CD4-positive, alpha-beta T cell treated with Interleukin-6 for 4 hours (primary cell): ENCODE measurements around the gene PEAK1.
A peak's percentile ranks its signal among the peaks of the same experiment; 100 is the strongest.
"Not testable (repeated sequence)": the region's sequence is repeated elsewhere in the genome, so short reads cannot be mapped to it uniquely, and the experiment has no call there.

Experiments used
- DNase-seq: peaks from one replicate; pipeline ENCODE4 v3.0.0-alpha.2; 2020; ENCODE audit warnings: mixed read lengths

The PEAK1 gene

DNA sequence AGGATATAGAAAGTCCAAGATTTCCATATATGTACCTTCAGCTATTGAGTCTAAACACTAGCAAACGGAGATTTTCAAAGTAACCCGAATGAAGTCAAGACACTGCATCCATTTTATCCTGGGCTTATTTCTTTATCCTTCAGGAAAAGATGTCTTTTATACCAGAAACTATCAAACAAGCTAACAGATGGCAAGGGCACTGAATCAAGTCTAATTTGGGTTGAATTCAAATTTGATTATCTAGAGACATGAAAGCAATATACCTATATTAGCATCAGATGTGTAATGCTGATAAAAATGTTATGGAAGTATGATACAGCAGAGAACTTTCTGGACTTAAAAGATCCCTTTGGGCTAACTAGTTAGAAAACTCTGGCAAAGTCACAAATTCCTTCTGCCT lies 210.7 kb downstream of the PEAK1 start:
- DNase-seq, result no peak

DNA sequence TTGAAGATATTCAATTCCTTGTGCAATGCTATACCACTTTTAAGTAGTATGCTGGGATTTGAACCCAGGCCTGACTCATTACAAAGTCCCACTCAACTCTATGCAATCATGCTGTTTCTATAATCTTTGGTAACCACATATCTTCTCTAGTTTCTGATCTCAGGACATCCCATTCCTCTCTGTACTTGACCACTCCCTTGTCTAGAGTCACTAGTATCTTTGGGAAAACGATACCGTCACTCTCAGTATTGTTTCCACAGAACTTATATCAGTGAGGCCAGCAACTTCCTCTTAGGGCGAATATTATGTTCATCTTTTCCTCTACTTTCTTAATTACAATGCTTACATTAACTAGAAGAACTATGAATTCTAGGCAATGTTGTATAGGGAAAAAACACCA lies 211.7 kb downstream of the PEAK1 start:
- no peak for DNase-seq

DNA sequence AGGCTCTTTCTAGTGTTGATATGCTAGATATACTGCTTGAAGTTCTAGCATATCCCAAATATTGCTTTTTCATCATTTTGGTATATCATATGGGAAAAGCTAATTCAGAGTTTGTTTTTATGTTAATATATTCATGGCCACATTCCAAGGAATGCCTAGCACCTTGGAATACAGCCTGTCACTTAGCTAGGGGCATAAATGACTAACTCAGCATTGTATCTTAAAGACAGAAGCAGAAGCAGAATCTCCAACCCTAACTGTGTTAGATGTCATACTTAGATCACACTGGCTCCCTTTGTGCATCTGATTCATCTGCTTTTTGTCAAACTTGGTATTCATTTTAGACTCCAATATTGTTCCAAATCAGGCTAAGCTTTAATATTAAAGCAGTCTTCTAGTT lies 218.2 kb downstream of the PEAK1 start:
- no peak for DNase-seq

DNA sequence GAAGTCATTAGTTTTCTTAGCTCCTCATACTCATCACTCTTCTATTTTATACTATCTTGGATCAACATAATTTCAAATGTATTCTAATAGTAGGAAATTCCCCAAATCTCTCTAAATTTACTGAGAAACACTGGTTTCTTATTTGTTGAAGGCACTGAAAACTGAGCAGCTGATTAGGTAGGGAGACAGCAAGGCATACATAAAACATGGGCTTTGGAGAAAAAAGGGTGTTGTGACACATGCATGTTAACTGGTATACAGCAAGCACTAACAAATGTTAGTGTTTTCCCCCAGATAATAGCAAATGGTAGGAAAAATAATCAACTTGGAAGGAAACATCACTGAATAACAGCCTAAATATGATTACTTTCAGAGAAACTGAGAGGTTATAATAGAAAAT lies 223.5 kb downstream of the PEAK1 start:
- DNase-seq, result no peak

DNA sequence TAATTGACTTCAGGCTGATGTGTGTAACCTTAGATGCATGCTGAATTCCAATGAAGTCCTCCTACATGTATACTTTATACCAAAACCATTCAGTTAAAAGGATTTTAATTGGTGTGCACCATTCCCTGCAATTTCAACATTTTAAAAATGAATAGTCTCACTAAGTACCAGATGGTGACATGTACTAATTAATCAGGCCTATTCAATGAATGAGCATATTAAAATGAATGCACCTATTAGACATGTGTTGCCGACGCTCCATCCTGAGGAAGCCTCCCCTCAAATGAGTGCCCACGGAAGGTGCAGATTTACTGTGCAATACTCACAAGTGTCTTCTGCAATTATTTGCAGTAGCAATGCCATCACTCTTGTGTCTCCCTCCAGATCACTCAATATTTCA lies 224.3 kb downstream of the PEAK1 start:
- no peak for DNase-seq

DNA sequence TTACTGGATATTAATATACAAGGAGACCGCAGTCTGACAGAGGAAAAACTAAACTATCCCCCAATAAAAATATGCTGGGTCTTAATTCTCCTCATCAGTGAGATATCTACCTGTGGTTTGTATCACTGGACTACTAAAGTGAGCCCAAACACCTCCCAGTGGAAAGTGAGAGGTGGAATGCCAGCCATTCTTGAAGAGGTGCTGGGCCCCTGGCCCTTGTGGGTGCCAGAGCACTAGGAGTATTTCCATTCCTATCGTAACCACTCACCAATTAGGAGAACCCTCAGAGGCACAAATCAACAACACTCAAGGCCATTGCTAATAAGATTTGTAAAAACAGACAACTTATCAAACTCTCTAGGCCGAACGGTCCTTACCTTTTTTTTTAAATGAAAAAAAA lies 227.5 kb downstream of the PEAK1 start:
- no peak for DNase-seq

DNA sequence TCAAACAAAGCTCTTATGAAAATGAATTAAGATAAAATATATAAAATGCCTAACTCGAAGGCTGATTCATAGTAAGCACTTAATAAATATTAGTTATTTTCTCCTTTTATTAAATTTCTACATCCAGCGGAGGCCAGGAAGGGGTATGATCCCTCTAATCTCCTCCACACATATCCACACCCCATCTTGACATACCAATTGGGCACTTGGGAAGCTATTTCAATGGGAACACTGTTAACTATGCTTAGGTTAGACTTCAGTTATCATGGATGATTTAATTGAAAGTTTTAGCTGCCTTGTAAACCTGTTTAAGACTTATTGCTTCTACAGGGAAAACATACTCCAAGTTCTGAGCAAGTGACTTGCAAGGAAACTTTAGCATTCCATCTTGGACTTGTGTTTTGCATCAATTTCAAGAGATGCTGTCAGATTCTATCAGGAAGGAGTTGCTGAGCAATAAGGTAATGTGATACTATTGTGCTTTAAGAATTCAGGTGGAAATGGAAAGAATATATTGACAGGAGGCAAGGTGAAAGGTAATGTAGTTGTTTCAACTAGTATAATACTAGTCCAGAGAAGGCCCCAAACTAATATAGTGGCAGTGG lies 228.6 kb downstream of the PEAK1 start:
- DNase-seq, result no peak

DNA sequence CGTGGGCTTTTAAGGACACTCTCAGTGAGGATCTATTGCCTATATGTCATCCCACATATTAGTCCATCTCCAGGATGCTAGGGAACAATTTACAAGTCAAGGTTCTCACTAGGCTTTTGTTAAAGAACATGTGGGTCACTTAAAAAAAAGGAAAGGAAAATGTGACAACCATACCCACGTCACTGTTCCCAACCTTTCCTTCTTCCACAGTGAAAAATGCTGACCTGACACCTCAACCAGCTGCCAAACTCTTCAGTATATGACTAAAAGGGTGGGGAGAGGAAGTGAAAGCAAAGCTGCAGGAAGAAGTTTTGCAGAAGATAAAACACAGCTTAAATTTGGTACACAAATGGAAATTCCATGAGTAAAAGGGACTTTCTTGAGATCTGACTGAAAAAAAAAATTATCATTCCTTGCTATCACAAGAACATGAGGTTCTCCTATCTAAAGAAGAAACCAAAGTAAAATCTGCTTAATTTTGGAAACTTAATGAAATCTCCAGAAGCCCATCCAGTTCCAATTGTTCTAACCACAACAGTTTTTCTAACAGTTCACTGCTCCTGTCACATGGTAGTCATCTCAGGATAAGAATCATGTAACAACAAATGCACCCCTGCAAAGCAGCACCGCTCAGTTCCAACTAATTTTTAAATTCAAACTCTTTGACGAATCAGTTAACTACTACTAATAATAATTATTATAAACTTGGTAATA lies 232.0 kb downstream of the PEAK1 start:
- DNase-seq, result no peak

DNA sequence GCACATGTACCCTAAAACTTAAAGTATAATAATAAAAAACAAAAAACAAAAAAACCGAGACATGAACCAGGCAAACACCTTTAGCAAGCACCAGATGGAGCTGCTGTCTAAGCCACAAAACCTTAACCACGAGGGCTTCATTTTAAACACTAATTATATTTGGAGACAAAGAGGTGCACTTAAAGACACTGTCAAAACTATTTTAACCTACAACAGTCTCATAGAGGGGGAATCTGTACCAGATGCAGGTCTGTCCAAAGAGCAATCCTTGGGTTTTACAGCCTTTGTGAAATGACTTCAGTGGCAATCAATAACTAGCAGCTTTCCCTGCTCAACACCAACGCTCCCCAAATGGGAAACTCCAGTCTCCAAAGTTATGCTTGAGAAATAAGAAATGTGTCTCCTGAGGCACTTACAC lies 233.3 kb downstream of the PEAK1 start:
- no peak for DNase-seq

DNA sequence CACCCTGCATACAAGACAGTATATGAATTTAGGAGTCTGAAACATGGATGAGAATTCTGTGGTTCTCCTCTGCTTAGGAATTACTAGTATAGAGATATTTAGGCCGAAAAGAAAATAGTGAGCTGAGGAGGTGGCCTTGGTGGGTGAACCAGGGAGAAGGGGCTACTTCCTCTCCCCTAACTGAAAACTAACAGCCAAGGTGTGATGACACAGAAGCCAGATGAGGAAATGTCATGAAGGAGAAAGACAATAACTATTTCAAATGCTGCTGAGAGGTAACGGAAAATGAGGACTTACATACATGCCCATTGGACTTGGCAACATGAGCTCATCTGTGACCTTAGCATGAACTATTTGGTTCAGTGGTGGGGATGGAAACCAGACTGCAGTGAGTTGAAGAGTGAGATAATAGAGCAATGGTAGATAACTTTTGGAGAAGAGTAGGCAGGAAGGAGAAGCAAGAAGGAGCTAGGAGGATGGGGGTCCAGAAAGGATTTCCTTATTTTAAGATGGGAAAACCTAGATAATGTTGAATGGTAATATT lies 234.6 kb downstream of the PEAK1 start:
- no peak for DNase-seq

DNA sequence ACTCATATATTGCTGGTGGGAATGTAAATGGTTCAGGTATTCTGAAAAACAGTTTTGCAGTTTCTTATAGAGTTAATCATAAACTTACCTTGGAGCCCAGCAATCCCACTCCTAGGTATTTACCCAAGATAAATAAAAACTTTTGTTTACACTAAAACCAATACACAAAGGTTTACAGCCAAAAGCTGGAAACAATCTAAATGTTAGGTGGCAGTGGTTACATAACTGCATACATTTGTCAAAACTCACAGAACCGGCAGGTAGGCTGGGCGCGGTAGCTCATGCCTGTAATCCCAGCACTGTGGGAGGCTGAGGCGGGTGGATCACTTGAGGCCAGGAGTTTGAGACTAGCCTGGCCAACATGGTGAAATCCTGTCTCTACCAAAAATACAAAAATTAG lies 235.6 kb downstream of the PEAK1 start:
- DNase-seq, result not testable (repeated sequence)

DNA sequence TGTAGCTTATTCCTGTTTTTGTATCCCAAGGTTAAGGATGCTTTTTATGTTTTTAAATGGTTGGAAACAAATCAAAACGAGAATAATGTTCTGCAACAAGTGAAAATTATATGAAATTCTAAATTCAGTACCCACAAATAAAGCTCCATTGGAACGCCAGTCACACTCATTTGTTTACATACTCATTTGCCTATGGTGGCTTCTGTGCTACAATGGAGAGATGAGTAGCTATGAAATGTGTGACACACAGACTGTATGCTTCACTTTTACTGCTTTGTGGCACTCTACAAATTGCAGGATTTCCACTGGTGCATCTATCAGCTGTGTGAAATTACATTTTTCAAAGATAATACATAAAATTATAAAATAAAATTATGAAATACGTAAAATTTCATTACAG lies 236.8 kb downstream of the PEAK1 start:
- no peak for DNase-seq

DNA sequence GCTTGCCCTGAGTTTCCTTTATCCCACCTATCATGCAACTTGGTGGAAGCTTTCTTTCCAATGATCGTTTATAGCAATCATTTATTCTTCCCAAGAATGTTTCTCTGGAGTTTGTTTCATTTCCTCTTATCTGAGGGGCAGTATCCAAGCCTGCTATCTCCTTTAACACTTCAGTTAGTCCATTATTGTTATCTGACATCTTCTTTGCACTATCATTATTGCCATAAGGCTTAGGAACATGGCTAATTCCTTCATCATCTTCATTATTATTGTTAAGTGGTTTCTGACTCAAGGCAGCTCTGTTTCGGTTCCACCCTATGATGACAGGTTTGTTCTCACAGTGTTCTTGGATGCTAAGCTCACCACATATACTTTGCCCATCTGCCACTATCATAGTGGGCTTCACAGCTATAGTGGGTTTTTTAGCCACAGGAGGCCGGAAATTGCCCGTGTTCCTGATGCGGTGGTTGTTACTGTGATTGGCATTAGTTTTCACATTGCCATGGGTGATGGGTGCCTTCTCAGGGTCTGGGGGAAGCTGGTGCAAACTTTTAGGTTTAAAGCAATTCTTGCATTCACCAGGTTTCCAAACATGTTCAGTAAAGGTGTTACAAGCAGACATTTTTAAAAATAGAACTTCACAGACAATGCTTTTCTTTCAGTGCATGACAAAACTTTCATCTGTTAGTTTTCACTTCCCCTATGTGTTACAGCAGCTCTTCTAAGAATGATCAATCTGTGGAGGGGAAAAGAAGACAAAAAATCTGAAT lies 238.4 kb downstream of the PEAK1 start:
- no peak for DNase-seq

DNA sequence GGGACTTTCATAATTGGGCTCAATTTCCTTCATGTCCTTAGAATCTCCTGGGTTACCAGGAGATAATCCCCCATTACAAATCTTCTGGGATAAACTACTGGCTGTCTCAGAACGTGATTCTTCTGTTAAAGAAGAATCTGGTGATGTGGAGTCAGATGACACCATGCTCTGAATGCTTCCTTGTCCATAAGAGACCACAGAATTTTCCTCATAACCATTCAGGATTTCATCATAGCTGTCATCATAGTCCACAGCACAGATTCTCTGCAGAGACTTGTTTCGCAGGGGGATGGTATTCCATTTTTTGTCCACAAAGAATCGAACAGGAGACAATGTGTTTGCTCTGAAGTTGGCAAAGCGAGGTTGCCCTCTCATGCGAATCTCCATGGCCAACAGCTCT lies 239.1 kb downstream of the PEAK1 start:
- no peak for DNase-seq

DNA sequence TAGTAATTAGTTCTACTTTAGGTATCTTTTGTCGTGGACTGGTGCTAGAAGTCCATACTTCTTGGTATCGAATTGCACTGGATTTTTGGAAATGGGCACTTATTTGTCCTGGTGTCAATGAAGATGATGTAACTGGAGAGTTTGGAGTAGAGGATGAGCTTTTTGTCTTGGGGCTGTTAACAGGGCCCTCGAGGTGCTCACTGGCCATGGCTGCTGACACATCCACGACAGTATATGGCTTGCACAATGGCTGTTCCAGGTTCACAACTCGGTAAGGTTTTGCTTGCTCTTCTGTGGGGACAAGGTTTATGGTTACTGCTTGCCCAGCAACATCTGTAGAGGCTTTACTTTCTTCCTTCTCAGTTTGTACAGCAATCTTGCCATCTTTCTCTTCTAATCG lies 239.6 kb downstream of the PEAK1 start:
- no peak for DNase-seq

DNA sequence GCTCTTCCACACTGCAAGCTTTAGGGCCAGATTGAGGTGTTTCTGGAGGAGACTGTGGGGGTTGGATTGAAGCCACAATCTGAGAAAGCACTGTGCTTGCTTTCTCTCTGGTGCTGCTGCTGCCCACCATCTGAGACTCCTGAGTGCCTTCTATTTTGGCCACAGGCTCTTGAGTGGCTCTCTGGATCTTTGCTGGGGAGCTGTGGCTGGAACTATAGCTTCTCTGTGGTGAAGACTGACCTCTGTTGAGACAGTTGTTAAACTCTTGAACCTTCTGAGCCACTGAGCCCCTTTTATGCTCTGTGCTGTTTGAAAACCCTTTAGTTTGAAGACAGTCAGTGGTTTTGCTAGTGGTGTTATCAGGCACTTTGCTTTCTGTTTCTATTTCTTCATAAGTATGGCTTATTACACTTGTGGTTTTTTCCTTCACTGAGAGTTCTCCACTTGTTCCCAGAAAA lies 240.3 kb downstream of the PEAK1 start:
- peak; percentile 4 for DNase-seq

DNA sequence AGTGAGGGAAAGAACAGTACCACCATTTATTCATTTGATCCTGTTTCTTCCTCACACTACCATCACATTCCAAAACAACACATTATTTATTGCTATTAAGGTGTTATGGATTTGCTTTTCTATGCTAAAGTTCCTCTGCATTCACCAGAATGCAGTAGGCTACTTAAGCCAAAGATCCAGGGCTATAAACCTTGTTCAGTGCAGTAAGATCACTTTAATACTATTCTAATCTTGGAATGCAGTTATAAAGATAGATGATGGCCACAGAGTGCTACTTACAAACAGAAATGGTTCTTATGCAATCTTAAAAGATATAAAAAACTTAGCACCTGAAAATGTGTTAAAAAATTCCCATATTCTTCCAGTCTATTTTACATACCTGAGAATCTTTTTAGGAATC lies 241.5 kb downstream of the PEAK1 start:
- no peak for DNase-seq

DNA sequence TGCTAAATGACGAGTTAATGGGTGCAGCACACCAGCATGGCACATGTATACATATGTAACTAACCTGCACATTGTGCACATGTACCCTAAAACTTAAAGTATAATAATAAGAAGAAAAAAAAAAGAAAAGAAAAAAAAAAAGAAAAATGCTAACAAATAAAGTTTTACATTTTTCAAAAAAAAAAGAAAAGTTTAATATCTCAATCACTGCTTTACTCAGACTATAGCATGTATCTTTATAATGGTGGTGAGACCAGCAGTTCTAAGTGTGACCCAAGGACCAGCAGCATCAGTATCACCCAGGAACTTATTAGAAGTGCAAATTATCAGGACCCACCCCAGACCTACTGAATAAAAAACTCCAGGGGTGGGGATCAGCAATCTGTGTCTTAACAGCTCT lies 243.8 kb downstream of the PEAK1 start:
- not testable (repeated sequence) for DNase-seq

DNA sequence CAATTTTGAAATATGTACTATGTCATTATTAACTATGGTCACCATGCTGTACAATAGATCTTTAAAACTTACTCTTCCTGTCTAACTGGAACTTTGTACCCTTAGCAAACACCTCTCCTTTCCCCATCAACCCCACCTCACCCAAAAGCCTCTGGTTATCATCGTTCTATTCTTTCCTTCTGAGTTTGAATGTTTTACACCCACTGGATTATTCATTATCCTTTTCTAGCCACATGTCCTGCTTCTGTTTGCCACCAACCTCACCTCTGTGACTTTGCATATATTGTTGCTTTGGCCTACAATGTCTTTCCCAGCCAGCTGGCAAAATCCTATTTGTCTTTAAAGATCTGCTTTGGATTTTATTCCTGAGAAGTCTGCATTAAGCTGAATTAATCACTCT lies 246.4 kb downstream of the PEAK1 start:
- no peak for DNase-seq

DNA sequence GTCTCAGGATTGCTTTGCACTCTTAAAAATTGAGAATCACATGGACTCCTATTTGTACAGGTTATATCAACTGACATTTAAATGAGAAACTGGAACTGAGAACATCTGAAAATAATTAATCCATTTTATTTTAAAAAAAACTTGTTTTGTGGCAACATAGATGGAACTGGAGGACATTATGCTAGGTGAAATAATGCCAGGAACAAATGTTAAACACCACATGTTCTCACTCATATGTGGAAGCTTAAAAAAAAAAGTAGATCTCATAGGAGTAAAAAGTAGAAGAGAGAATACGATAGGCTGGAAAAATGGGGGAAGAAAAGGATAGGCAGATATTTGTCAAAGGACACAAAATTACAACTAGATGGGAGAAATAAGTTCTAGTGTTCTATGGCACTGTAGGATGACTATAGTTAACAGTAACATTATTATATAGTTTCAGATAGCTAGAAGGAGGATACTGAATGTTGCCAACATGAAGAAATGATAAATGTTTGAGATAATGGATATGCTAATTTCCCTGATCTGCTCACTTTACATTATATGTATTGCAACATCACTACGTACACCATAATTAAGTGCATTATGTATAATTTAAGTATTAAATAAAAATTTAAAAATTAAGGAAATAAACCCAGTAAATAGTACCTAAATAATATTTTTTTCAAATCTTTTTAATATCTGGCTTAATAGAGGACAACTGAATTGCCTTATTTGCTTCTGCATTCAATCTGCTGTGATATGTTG lies 248.5 kb downstream of the PEAK1 start:
- DNase-seq, result no peak

DNA sequence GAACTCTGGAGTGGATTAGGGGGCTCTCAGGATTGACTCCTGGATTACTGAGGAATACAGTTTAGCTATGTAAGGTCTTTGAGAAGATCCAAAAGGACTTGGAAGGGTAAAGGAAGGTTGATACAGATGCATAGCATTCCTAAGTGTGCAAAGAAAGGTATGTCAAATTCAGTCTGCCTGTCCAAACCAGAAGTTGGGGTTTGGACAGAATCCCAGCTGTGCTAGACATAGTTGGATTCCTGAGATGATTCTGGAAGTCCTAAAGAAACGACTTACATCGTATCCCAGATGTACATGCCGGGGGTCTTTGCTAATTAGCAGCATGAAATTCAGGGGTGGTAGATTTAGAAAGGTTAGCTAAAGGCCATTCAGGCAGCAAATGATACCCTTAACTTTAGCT lies 251.3 kb downstream of the PEAK1 start:
- DNase-seq, result no peak

DNA sequence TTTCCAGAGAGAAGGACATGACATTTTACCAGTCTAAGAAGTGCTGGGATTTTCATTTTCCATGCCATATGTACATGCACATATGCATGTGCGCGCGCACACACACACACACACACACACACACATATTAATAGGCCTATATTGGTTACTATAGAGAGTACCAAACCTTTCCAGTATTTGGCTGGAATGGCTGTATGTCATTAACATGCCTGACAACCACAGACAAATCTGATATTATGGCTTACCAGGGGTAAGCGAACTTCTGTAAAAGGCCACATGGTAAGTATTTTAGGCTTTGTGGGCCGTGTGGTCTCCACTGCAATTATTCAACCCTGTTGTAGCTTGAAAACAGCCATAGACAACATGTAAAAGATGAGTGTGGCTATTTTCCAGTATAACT lies 251.8 kb downstream of the PEAK1 start:
- DNase-seq, result no peak

DNA sequence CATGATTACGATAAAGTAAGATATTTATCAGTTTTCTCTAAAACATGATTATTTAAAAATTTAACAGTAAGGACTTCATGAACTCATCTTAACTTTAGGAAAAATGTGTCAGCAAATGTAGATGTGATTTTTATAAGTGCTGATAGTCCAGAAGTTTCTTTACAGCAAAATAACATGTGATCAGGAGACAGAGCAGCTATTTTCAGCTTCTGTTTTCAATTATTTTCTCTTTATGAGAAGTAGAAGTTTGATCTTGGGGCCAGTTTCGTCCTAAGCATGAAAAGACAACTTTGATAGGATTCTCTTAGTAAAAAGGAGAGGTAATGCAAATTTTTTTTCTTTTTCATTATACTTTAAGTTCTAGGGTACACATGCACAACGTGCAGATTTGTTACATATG lies 252.5 kb downstream of the PEAK1 start:
- DNase-seq, result no peak
